ENCODE data around the gene MAN2C1. TPM values are rescaled to one million over a fixed set of nuclear protein-coding genes. Genes with fewer than 3 reads are reported as not detected.
"Not testable (repeated sequence)": the region's sequence is repeated elsewhere in the genome, so short reads cannot be mapped to it uniquely, and the experiment has no call there.

MAN2C1 gene
- total RNA-seq, 1 experiment from 2014 or later: 37.1 TPM

GRCh38 chr15:75361361-75361988 is 6.9 kb downstream of the MAN2C1 start:
- DNase-seq (ENCODE audit: low read depth): no peak

DNA sequence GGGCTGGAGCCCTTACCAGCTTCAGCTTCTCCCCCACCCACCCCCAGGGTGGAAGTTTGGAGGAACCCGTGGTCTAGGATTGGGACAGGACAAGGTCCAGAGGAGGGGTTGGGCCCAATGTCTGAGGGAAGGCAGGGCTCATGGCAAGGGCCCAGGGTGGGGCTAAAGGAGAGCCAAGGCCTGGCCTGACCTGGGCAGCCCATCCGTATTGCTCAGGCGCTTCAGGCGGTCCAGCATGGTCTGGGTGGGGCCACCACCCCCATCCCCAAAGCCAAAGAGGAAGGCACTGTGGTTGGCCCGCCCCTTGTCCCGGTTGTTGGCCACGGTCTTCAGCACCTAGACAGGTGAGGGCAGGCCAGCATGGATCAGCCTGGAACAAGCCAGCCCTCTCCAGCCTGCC is 7.6 kb downstream of the MAN2C1 start:
- DNase-seq (ENCODE audit: low read depth): no peak

GRCh38 chr15:75360391-75360790 is 8.0 kb downstream of the MAN2C1 start:
- DNase-seq (ENCODE audit: low read depth): no peak

- DNase-seq (ENCODE audit: low read depth): no peak
Measured at GRCh38 chr15:75359537-75360250, 8.7 kb downstream of the MAN2C1 start.

- no peak for DNase-seq (ENCODE audit: low read depth)
Measured at GRCh38 chr15:75358771-75359536, 9.5 kb downstream of the MAN2C1 start.

DNA sequence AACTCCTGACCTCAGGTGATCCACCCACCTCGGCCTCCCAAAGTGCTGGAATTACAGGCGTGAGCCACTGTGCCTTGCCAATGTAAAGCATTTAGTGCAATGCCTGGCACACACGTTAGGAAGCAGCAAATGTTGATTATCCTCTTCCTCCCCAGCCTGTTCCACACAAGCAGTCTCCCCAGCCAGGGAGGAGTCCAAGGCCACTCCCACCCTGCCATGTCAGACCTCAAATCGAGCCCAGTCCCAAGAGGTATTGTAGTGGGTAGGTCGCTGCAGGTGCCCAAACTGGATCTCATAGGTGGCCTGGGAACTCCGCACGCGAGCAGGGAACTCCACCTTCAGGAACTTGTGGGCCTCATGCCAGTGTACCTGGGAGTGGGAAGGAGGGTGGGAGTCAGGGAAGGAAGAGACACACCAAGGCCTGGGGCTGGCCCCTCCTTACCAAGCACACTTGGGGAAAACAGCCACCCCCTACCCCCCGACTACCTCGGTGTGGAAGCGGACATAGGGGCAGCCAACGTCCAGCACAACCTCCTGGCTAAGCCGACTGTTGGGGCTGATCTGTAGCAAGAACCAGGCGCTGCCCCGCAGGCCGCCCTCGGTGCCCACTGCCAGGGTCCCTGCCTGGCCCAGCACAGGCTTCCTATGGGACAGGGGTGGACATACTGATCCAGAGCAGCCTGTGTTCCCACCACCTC is 10.3 kb downstream of the MAN2C1 start:
- no peak for DNase-seq (ENCODE audit: low read depth)

- no peak for DNase-seq (ENCODE audit: low read depth)
Measured at GRCh38 chr15:75356517-75356916, 11.9 kb downstream of the MAN2C1 start.

DNA sequence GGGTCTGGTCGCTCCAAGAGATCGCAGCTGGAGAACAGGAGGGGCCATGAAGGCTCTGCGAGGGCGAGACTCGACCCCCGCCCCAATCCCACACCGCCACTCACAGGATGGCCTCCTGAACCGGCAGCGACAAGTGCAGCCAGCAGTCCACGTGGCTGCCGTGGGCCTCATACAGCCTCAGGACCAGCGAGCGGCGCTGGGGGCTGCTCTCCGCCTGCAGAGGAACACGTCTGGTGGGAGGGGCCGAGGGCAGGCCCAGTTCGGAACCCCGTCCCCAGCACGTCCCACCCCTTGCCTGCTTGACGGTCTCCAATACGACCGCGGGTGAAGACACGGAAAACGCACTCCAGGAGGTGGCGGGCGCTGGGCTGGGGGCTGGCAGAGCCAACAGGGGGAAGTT is 12.4 kb downstream of the MAN2C1 start:
- no peak for DNase-seq (ENCODE audit: low read depth)

DNA sequence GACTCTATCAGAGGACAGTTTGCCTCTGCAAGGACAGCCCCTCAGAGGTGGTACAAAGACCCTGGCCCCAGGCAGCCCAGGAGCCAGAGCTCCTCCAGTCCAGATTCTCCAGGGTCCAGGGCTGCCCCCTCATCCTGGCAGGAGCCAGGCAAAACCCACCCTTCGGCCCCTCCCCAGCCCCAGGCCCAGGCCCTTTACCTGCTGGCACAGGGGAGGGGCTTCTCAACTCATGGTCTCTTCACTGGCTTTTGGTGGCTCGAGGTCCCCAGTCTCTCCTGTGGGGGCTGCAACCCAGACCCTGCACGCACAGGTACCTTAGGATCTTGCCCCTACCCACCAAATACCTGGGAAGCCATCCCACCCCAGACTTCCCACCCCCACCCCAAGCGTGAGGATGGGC is 13.0 kb downstream of the MAN2C1 start:
- DNase-seq (ENCODE audit: low read depth): no peak

GRCh38 chr15:75354454-75354853 is 14.0 kb downstream of the MAN2C1 start:
- no peak for DNase-seq (ENCODE audit: low read depth)

GRCh38 chr15:75353604-75354003 is 14.8 kb downstream of the MAN2C1 start:
- DNase-seq (ENCODE audit: low read depth): no peak

DNA sequence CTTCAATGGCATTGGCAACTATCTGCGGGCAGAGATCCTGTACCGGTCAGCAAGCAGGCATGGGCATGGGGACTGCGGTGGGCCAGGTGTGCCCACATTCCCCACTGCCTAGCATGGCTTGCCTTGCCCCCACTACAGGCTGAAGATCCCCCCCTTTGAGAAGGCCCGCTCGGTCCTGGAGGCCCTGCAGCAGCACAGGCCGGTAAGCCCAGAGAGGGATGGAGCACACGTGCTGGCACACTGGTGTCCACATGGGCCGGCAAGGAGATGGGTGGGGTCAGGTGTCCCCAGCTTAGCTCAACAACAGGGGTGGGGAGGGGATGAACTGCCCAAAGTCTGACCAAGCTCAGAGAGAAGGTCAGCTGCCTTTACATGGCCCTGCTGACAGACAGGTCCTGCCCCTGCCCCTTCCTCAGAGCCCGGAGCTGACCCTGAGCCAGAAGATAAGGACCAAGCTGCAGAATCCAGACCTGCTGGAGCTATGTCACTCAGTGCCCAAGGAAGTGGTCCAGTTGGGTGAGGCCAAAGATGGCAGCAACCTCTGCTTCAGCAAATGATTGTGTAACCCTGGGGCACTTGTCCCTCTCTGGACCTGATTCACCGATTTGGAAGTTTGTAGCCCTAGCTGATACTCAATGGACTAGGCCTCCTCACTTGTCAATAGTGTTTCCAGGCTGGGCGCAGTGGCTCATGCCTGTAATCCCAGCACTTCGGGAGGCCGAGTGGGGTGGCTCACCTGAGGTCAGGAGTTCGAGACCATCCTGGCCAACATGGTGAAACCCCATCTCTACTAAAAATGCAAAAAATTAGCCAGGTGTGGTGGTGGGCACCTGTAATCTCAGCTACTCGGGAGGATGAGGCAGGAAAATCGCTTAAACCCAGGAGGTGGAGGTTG is 16.0 kb downstream of the MAN2C1 start:
- DNase-seq (ENCODE audit: low read depth): no peak

DNA sequence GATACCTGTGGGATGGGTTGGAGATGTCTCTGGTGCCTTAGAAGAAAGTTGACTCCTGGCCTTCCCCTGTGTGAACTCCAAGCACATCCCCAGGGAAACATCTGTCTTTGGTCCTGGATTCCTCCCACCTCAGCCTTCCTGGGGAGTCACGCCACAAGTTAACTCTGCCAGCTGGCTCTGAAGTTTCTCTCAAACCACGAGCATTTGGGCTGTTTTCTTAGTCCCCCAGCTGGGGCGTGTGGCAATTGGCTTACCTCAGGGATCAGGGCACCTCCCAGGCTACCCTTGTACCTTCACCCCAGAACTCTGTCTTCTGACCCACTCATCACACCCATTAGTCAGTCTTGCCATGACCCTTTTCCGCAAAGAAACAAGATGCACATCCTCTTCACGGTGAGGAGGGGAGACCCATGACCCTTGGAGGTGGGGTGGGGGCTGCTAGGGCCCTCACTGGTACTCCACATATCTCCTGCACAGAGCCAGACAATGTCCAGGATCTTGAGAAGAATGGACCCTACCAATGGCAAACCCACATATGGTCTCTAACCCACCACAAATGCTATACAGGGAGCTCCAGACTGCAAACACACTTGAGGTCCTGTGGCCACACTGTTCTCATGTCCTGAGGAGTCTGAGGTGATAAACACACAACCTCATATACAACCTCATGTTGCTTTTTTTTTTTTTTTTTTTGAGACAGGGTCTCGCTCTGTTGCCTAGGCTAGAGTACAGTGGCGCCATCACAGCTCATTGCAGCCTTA is 17.6 kb downstream of the MAN2C1 start:
- peak; percentile 18 for DNase-seq (ENCODE audit: low read depth)

- peak; percentile 39 for DNase-seq (ENCODE audit: low read depth)
Measured at GRCh38 chr15:75349851-75350588, 18.4 kb downstream of the MAN2C1 start.

- not testable (repeated sequence) for DNase-seq (ENCODE audit: low read depth)
Measured at GRCh38 chr15:75349351-75349669, 19.1 kb downstream of the MAN2C1 start.

DNA sequence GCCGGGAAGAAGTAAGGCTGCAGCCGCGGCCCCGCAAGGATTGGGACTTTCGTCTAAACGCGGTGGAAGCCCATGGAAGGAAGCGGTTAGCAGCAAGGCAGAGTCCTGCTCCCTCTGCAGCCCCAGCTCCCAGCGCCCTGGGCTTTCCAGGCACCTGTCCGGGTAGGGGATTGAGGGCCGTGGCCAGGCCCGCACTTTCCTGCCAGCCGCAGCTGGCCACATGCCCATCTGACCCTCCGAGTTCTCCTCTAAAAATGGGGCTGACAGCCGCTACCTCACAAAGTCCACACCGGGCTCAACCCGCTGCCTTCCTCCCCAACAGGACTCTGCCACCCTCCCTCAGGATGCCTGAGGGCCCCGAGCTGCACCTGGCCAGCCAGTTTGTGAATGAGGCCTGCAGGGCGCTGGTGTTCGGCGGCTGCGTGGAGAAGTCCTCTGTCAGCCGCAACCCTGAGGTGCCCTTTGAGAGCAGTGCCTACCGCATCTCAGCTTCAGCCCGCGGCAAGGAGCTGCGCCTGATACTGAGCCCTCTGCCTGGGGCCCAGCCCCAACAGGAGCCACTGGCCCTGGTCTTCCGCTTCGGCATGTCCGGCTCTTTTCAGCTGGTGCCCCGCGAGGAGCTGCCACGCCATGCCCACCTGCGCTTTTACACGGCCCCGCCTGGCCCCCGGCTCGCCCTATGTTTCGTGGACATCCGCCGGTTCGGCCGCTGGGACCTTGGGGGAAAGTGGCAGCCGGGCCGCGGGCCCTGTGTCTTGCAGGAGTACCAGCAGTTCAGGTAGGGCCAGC is 19.7 kb downstream of the MAN2C1 start:
- no peak for DNase-seq (ENCODE audit: low read depth)

DNA sequence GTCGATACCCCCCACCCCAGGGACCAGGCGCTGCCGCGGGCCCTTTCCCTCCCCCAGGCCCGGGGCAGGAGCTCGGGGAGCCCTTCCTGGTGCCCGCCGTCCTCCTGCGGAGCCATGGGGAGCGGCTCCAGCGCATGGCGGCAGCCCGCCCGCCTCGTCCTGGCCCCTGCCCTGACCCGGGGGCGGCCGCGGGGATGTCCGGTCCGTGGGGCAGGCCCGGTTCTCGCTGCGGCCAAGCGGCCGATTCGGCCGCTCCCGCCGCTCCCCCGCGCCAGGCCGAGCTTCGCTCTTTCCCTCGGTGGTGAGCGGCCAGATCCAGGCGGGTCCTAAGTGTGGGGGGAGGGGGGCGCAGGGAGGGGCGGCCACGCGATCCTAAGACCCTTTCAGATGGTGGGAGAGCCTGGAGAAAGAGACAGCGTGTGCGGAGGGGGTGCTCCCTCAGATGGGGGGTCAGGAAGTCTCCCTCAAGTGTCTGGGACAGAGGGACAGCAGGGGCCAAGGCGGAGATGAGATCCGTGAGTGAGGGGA is 20.3 kb downstream of the MAN2C1 start:
- no peak for DNase-seq (ENCODE audit: low read depth)

DNA sequence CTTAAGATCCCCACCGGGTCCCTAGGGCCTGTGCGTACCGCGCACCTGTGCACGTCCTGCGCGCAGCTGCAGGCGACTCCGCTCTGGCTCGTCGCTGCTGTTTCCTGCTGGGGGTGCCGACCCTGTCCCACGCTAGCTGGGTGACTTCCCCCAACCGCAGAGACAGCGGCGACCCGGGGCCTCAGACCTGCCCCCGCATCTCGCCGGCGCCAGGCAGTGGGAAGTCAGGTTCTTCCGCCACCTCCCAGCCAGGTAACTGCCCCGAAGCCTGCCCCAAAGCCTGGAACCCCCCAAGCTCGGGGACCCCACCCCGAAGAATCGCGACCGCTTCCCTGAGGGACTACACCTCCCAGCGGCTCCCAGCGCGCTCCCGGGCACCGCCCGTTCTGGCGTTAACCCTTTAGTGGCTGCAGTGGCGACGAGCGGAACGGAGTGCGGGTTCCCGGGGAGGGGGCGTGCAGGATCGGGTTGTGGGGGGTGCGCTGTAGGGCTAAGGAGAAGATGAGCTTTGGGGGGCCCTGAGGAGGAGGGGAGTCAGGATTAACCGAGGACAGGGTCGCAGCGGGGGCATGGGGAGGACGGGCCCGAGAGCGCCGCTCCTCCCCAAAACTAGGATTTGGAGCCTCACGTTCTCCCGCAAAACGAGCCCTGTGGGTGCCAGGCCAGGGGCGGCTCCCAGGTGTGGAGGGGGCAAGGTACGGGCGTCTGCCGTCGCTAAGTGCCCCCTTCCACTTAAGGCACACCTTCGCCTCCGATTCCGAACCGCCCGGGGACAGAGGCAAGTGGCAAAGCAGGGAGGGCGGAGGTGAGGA is 21.0 kb downstream of the MAN2C1 start:
- peak; percentile 28 for DNase-seq (ENCODE audit: low read depth)
